Measurements from ENCODE around the gene ODAD4. TPM values are rescaled to one million over a fixed set of nuclear protein-coding genes. Genes with fewer than 3 reads are reported as not detected.

ODAD4 gene
- polyA plus RNA-seq, 1 donor from 2014 or later, result 0.10 TPM

- no peak overlapping the region for H3K27ac Mint-ChIP-seq
- peak overlapping the region in 1 of 4 donors; percentile 63 for H3K4me3 Mint-ChIP-seq
- H3K36me3 Mint-ChIP-seq, result peaks cover 2% of the 10 kb centered on the region
- H3K9me3 Mint-ChIP-seq, result no peaks in the 10 kb centered on the region
- peaks cover 0 to 1% (median 0%) of the 10 kb centered on the region in 3 donors for H3K4me1 Mint-ChIP-seq
- H3K27me3 Mint-ChIP-seq, result no peaks in the 10 kb centered on the region
Observed at GRCh38 chr17:41906465-41907184, 23.8 kb upstream of the ODAD4 start.

DNA sequence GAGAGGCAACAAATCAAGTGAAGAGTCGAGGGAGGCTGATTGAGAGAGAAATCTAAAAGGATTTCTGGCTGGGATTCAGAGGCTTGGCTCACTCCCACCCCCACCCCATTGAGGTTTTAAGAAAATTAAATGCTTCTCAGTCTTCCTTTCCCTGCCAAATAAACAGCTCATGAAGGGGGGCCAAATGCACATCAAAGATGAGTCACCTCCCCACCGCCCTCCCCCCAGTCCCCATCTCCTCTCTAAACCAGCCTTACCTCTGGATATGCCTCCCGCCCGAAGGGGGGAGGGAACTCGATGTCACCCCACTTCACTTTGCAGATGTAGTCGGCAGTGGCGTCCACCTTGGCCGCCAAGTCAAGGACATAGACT is 23.2 kb upstream of the ODAD4 start:
- Mint-ChIP-seq H3K9me3 (no peaks in the 10 kb centered on the region), H3K27me3 (no peaks in the 10 kb centered on the region), H3K4me3 (no peak overlapping the region), H3K27ac (no peak overlapping the region), H3K4me1 (peaks cover 0 to 1% (median 0%) of the 10 kb centered on the region in 3 donors), H3K36me3 (peaks cover 2% of the 10 kb centered on the region)

GRCh38 chr17:41907633-41908539 is 22.5 kb upstream of the ODAD4 start:
- Mint-ChIP-seq H3K36me3 (peaks cover 2% of the 10 kb centered on the region), H3K4me1 (peaks cover 0 to 1% (median 0%) of the 10 kb centered on the region in 3 donors), H3K9me3 (no peaks in the 10 kb centered on the region), H3K27me3 (no peaks in the 10 kb centered on the region), H3K4me3 (no peak overlapping the region), H3K27ac (no peak overlapping the region)

- H3K4me3 Mint-ChIP-seq, result no peak overlapping the region
- H3K4me1 Mint-ChIP-seq, result peaks cover 0 to 6% (median 5%) of the 10 kb centered on the region in 3 donors
- H3K27ac Mint-ChIP-seq, result peak overlapping the region in 1 of 3 donors; percentile 57
- no peaks in the 10 kb centered on the region for H3K27me3 Mint-ChIP-seq
- H3K9me3 Mint-ChIP-seq, result no peaks in the 10 kb centered on the region
- peaks cover 2% of the 10 kb centered on the region for H3K36me3 Mint-ChIP-seq
Observed at GRCh38 chr17:41909088-41909487, 21.3 kb upstream of the ODAD4 start.

- Mint-ChIP-seq H3K27ac (no peak overlapping the region), H3K4me3 (no peak overlapping the region), H3K27me3 (no peaks in the 10 kb centered on the region), H3K4me1 (peaks cover 10 to 14% (median 13%) of the 10 kb centered on the region in 3 donors), H3K9me3 (no peaks in the 10 kb centered on the region), H3K36me3 (peaks cover 2% of the 10 kb centered on the region)
Observed at GRCh38 chr17:41910701-41911391, 19.6 kb upstream of the ODAD4 start.

- H3K4me3 Mint-ChIP-seq, result peak overlapping the region in 1 of 4 donors; percentile 40
- no peaks in the 10 kb centered on the region for H3K27me3 Mint-ChIP-seq
- H3K36me3 Mint-ChIP-seq, result peaks cover 2% of the 10 kb centered on the region
- peaks cover 19 to 26% (median 26%) of the 10 kb centered on the region in 3 donors for H3K4me1 Mint-ChIP-seq
- no peak overlapping the region for H3K27ac Mint-ChIP-seq
- H3K9me3 Mint-ChIP-seq, result no peaks in the 10 kb centered on the region
Observed at GRCh38 chr17:41912925-41913324, 17.5 kb upstream of the ODAD4 start.

DNA sequence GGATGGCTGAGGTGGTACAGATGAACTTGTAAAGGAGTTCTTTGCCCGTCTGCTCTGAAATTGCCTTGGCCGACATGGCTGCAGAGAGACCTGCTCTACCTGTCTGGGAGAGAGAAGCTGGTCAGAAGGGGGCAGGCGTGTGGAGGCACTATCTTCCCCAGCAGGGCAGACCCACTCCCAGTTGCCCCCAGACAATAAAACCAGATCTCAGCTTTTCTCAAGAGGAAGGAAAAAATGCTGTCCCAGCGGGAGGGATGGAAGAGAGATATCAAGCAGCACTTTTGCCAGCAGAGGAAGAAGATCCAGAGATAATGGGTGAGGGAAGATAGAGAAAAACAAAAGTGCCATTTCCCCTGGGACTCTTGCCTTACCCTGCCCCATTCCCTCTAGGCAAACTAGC is 16.6 kb upstream of the ODAD4 start:
- H3K9me3 Mint-ChIP-seq, result no peaks in the 10 kb centered on the region
- H3K4me3 Mint-ChIP-seq, result no peak overlapping the region
- no peaks in the 10 kb centered on the region for H3K27me3 Mint-ChIP-seq
- peaks cover 19 to 26% (median 26%) of the 10 kb centered on the region in 3 donors for H3K4me1 Mint-ChIP-seq
- H3K27ac Mint-ChIP-seq, result peak overlapping the region in 1 of 3 donors; percentile 77
- H3K36me3 Mint-ChIP-seq, result peaks cover 2% of the 10 kb centered on the region

DNA sequence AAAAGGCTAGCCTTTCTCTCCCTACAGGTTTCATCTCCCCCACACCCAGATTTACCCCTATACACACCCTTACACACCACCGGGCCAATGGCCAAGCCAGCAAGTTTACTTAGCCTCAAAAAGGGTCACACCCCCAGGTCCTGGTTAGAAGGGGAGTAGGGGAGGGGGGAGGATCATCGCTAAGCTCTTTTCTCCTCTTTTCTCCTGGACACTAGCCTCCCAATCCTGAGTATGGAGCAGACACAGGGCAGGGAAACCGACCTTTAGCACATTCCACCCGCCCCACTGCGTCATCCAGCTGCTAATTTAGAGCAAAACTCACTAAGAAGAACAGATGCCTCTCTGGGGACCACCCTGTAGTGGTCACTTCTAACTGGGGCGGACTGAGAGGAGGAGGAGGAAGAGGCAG is 16.1 kb upstream of the ODAD4 start:
- H3K4me3 Mint-ChIP-seq, result peak overlapping the region in 1 of 4 donors; percentile 58
- H3K27me3 Mint-ChIP-seq, result no peaks in the 10 kb centered on the region
- no peaks in the 10 kb centered on the region for H3K9me3 Mint-ChIP-seq
- H3K27ac Mint-ChIP-seq, result peak overlapping the region in 1 of 3 donors; percentile 34
- peaks cover 2% of the 10 kb centered on the region for H3K36me3 Mint-ChIP-seq
- H3K4me1 Mint-ChIP-seq, result peaks cover 19 to 26% (median 26%) of the 10 kb centered on the region in 3 donors

DNA sequence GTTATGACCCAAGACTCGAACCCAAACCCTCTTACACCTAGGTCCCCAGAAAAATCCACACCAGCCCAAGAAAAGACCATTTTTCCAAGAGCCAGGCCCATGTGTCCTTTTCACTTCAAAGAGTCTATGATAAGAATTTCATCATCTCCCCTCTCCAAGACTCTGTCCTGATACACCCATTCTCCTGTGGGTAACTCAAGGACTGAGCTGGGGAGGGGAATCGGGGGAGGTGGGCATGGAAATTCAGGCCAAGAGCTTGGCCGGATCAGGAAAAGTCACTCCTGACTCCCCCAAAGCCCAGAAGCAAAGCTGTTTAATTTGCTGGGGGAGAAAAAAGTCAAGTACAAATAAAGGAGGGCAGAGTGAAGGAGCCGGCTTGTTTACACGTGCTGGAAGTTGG is 15.4 kb upstream of the ODAD4 start:
- Mint-ChIP-seq H3K27ac (peak overlapping the region in 1 of 3 donors; percentile 34), H3K36me3 (peaks cover 2% of the 10 kb centered on the region), H3K27me3 (no peaks in the 10 kb centered on the region), H3K4me3 (peak overlapping the region in 2 of 4 donors; percentile 45 to 58), H3K9me3 (no peaks in the 10 kb centered on the region), H3K4me1 (peaks cover 19 to 28% (median 26%) of the 10 kb centered on the region in 3 donors)

- Mint-ChIP-seq H3K4me1 (peaks cover 19 to 28% (median 27%) of the 10 kb centered on the region in 3 donors), H3K27ac (peak overlapping the region in 2 of 3 donors; percentile 39 to 47), H3K9me3 (no peaks in the 10 kb centered on the region), H3K27me3 (no peaks in the 10 kb centered on the region), H3K36me3 (no peaks in the 10 kb centered on the region), H3K4me3 (peak overlapping the region in 2 of 4 donors; percentile 22 to 82)
Observed at GRCh38 chr17:41915566-41915965, 14.9 kb upstream of the ODAD4 start.

DNA sequence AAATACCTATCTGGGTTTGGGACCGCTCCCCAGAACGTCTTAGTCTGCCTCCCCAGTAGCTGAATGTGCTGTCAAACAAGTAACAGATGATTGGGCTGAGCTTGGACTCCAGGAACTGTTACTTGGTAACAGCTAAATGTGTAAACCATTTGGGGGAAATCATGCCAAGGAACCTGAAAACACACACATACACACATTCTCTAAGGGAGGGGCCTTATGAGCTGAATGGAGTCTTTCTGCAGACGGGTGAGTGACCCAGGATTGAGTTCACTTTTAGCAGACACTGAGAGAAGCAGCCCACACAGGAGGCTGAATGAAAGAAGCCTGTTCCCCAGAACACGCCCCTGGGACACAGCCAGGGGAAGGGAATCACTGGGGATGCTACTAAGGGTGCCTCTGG is 13.2 kb upstream of the ODAD4 start:
- Mint-ChIP-seq H3K9me3 (no peaks in the 10 kb centered on the region), H3K36me3 (no peaks in the 10 kb centered on the region), H3K4me3 (peak overlapping the region; percentile 92 to 97 (median 94)), H3K27ac (peak overlapping the region in 2 of 3 donors; percentile 62 to 72), H3K27me3 (no peaks in the 10 kb centered on the region), H3K4me1 (peaks cover 19 to 28% (median 27%) of the 10 kb centered on the region in 3 donors)

DNA sequence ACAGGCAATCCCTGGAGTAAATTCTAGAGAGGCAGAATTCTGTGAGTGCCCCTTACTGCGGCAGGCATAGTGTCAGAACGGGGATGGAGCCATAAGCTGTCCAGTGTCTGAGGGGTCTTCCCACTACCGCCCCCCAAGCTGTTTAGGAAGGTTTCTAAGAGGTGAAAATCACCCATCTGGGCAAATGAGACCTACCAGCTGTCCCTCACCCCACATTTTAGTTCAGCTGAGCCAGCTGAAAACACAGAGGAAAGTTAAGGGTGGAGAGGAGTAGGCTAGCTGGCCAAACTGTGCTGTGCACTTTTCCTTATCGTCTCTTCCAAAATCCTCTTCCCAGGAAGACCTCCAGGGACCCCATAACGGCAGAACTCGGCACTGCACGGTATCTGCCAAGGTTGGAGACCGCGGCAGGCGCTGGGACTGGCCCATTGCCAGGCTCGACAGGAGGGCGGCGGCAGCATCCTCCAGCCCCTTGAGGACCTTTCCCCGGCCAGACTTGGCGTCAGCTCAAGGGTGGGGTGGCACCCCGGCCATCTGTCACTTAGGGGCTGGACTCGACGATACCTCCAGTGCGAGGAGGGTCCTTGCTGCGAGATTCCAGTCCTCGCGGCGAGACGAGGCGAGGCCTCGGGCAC is 12.6 kb upstream of the ODAD4 start:
- H3K27me3 Mint-ChIP-seq, result no peaks in the 10 kb centered on the region
- H3K4me3 Mint-ChIP-seq, result peak overlapping the region; percentile 92 to 97 (median 94)

GRCh38 chr17:41918314-41919164 is 11.9 kb upstream of the ODAD4 start, which contains the start of gene ACLY:
Gene ACLY (minus strand): TSS chr17:41918951. CDS start chr17:41913873, 5,078 bp downstream.
- Mint-ChIP-seq H3K36me3 (no peaks in the 10 kb centered on the region), H3K9me3 (no peaks in the 10 kb centered on the region), H3K27ac (peak within 1 kb of the TSS; percentile 72 to 92 (median 89)), H3K4me3 (peak within 1 kb of the TSS; percentile 92 to 97 (median 94)), H3K4me1 (peaks cover 19 to 31% (median 30%) of the 10 kb centered on the region in 3 donors), H3K27me3 (no peaks in the 10 kb centered on the region)

More for the DNA sequence above, 12.6 kb upstream of the ODAD4 start:
- Mint-ChIP-seq H3K27ac (peak overlapping the region in 2 of 3 donors; percentile 72 to 89), H3K36me3 (no peaks in the 10 kb centered on the region), H3K9me3 (no peaks in the 10 kb centered on the region), H3K4me1 (peaks cover 19 to 31% (median 30%) of the 10 kb centered on the region in 3 donors)
